ENCODE data around the gene RFXANK.
"Not testable (repeated sequence)": the region's sequence is repeated elsewhere in the genome, so short reads cannot be mapped to it uniquely, and the experiment has no call there.

RFXANK gene

DNA sequence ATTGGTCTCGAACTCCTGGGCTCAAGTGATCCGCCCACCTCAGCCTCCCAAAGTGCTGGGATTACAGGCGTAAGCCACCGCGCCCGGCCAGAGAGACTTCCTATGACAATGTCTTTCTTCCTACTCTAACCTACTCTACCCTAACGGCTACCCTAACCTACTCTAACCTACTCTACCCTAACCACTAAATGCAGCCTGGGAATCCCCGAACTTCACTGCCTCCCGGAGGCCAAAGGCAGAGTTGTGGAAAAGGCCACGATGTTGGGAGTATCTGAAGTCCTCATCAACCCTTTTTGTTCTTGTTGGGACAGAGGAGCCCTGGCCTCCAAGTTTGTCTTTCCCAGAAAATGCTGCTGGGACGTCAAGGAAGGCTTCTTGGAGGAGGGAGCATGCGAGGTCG, 12.1 kb downstream of the RFXANK start:
- intact Hi-C loops (cut with DNase I) = loop anchor here (5.0 kb wide), 1 partner anchor 118 kb away; the partner anchor contains the start of genes MAU2 and SUGP1
- no peak for DNase-seq

DNA sequence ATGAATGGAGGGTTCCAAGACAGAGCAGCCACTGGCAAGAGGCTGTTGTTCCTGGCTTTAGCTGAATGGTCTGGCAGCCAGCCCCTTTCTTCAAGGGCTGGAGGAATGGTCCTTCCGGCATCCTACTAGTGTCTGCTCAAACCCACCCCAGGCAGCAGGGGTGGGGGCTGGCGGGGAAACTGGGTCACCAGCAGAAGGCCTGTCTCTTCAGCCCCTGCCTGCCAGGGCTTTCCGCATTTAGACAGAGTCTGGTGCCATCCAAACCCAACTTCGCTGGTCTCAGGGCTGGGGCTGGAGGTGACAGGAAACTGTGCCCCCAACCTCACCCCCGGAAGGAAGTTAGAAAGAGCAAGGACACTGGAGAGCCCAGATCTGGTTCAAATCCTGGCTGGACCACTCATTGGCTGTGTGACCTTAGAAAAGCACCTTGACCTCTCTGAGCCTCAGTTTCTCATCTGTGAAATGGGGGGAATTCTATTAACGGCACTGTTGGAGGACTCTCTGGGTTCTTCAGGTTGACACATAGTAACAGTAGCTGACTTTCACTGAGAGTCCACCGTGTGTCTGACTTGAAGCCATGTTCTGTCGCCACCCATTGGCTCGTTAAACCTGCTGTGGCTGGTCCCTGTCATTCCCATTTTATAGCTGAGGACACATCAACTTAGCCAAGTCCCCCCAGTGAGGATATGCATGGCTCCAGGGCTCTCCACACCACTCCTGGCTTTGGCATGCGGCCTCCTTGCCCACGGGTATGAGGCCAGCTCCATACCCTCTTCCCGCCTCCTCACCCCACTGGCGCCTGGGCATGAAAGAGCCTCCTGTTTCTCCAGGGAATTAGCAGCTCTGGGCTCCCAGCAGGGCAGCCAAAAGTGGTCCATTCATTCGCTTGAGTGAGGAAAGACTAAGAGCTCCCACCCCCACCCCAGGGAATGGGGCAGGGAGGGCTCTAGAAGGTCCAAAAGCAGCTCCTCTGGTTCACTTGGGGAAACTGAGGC, 13.7 kb downstream of the RFXANK start:
- intact Hi-C loops (cut with DNase I) = no loop called here
- peak in 8 of 10 donors; percentile 14 to 90 (median 57) for DNase-seq

DNA sequence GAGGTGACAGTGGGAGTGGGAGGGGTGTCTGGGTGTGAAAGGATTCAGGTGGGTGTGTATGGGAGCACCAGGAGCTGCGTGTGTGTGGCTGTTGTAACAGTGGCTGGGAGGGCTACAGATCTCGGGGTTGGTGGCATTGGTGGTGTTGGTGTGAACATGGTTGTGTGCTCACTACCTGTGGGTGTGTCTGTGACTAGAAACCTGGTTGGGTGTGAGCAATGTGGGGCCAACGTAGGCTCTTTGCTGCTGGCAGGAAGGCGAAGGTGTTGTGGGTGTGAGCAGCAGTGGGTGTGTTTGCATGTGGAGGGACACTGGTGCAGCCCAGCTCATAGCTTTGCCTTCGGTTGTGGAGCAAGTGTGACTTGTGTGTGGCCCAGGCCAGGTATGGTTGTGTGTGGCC, 14.9 kb downstream of the RFXANK start:
- intact Hi-C loops (cut with DNase I) = no loop called here
- no peak for DNase-seq

DNA sequence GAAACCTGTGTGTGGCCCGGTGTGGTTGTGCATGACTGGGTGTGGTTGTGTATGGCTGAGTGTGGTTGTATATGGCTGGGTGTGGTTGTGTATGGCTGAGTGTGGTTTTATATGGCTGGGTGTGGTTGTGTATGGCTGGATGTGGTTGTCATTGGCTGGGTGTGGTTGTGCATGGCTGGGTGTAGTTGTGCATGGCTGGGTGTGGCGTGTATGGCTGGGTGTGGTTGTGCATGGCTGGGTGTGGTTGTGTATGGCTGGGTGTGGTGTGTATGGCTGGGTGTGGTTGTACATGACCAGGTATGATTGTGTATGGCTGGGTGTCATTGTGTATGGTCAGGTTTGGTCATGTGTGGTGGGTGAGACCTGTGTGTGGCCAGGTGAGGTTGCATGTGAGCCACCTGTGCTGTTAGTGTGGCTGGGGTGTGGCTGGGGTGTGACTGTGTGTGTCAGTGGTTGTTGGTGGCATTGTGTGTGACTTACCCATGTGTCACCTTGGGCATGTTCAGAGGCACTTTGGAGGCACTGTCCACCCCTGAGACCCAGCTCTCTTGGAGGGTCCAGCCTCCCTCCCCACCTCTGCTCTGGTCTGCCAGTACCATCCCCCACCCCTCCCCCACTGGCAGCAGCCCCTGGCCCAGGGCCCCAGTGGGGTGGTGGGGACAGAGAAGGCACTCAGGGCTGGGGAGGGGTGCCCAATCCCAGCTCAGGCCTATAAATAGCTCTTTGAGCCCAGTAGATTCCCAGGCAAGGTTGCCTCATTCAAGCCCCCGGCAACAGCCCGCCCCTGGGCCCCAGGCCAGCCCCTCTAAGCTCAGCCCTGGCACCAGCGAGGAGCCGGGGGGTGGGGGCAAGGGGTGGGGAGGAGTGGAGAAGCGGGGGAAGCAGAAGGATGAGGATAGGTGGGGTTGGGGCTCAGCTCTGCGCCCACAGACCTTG, 15.8 kb downstream of the RFXANK start:
- intact Hi-C loops (cut with DNase I) = no loop called here
- peak in 7 of 10 donors; percentile 12 to 84 (median 49) for DNase-seq

DNA sequence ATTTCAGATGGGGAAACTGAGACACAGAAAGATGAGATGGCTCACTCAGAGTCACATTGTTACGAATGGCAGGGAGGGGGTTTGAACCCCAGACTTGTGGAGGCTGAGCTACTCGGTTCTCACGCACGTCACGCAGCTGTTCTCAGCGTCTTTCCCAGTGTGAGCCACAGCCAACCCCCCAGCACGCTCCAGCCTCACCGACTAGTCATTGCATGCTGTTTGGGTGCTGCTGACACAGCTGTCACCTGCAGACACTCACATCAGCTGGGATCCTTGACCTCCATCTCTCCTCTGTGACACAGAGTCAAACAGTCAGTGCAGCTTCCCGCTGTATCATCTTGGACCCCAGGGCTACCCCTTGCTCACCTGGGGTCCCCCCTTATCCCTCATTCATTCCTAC, 17.3 kb downstream of the RFXANK start:
- DNase-seq = no peak
- intact Hi-C loops (cut with DNase I) = no loop called here

DNA sequence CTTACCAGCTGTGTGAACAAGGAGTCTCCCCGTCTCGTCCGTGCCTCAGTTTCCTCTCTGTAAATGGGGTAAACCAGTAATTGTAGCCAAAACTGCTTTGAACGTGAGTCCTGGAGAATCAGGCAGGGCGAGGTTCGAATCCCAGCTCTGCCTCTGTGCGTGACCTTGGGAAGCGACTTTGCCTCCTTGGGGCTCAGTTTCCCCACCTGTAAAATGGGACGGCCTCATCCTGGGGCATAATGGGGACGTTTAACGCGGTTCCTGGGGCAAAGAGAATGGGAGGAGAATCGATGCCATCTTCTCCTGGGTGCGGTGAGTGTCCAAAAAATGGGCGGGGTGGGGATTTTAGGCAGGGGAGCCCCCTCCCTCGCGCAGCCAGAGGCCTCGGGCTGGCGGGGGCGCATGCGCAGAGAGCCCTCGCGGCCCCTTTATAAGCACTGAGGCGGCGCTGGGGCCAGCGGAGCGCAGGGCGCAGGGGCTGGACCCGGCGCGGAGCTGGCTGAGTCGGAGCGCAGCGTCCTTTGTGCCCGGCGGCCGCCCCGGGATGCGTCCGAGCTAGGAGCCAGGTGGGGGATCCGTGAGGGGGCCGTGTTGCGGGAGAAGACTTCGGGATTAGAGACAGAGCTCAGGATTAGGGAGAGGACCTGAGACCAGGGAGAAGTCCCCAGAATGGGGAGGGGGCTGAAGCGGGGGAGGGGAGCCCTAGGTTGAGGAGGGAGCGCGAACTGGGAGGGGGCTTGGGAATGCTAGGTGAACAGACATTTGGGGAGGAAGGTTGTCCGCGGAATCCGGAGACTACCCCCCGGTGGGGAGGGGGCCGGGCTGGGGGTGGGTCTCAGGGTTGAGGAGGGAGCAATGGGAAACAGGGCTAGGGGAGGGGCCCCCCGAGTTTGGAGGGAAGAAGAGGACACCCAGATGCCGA, 19.7 kb downstream of the RFXANK start, which contains the start of gene NCAN:
TSS of gene NCAN (plus strand) at position 460 of the 922 bp plus-strand sequence. CDS start 4,996 bp downstream, outside the sequence.
- intact Hi-C loops (cut with DNase I) = no loop called here
- peak in 9 of 10 donors; percentile 40 to 93 (median 67) for DNase-seq

DNA sequence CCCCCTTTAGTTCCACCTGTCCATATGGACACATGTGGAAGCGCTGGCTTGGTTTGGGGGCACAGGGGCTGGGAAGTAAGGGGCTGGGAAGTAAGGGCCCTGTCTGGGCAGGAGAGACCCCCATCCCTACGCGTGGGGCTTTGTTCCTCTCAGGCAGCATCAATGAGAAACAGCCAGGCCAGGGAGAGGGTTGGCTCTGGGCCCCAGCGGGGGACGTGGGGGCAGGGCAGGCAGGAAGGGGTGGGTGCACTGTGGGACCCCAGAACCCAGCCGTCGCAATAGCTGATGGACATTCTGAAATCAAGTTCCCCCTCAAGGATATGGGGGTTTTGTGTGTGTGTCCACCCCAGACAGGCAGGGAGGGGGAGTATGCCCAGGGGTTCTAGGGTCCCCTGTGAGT, 20.9 kb downstream of the RFXANK start:
- intact Hi-C loops (cut with DNase I) = no loop called here
- no peak for DNase-seq

DNA sequence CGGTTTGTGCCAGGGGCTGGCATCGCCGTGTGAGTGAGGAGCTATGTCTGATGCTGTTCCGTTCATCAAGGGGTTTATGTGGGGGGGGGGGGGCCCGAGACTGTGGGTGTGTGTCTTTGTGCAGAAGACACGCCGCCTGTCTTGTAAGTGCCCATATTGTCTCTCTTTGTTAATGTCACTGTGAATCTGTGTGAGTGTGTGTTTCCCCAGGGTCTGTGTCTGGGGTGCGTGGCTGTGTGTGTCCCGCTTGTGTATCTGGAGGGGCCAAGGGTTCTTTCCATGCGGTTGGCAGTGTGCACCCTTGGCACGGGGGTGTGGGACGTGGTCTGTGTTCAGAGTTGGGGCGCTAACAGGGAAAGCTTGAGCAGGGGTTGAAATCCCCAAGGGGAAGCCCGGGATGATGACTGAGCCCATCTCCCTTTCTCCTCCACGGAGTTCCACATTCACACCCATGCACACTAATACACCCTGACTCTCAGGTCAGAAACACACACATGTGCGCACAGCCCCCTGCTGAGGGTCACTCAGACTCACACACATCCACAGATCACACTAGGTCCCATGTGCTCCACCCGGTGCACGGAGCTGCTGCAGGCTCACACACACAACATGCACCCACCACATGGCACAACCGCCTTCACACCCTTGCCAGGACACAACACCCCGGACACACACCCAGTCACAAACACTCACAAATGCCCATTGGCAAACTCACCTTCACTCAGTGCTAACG, 21.5 kb downstream of the RFXANK start:
- peak in 1 of 10 donors; percentile 23 for DNase-seq
- intact Hi-C loops (cut with DNase I) = no loop called here

DNA sequence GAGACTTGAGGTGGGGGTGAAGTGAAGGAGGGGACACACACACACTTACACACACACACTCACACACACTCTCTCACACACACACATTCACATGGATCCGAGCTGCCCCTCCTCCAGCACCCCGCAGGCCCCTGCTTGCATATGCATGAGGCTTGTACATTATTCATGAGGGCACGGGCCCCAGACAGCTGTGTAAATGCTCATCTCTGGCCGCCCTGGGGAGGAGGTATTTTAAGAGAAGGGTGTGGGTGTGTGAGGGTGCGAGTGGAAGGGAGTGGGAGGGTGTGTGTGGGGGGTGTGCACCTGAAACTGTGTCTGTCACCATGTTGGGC, 22.1 kb downstream of the RFXANK start:
- peak in 4 of 10 donors; percentile 27 to 88 (median 62) for DNase-seq
- intact Hi-C loops (cut with DNase I) = no loop called here

DNA sequence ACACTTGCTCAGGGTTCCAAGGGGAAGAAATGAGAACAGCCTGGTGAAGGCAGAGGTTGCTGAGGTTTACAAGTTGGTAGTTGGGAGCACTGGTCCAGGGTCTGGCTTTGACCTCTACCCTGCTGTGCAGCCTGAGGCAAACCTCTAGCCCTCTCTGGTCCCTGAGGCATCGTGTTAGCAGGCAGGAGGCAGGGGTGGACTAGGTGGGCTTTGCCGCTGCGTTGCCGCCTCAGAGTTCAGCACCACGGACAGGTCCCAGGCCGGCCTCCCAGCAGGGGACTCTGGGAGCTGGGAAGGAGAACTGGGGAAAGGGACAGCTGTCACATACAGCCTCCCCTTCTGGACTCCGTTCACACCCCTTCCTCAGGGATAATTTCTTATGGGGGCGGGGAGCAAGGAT, 22.8 kb downstream of the RFXANK start:
- DNase-seq = no peak
- intact Hi-C loops (cut with DNase I) = no loop called here

DNA sequence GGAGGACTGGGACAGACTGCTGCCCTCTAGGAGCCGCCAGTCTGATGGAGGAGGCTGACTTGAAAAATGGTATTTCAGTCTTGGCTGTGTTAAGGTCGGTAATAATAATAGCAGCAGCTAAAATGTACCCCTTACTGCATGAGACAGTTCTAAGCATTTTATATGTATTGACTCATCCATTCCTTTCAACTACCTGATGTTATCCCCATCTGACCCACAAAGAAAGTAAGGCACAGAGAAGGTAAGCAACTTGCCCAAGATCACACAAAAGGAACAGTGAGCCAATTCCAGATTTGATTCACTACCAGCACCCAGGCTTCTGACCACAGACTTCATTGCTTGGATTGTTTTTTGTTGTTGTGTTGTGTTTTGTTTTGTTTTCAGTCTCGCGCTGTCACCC, 23.7 kb downstream of the RFXANK start:
- DNase-seq = no peak
- intact Hi-C loops (cut with DNase I) = no loop called here

DNA sequence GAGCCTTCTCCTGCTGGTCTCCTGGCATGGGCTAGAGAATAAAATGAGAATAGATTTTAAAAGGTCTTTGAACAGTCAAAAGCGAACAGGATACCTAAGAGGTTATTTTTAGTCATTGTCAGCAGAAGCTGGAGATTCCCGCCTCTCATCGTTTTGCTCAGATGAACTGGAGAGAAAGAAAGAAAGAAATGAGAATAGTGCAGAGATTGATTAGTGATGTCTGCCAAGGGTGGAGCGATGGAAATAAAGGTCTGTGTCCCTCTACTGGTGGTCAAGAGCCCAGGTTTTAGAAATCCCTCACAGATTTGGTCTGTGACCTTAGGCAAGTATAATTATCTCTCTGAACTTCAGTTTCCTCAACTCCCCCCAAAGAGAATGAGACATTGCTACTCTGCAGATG, 25.0 kb downstream of the RFXANK start:
- intact Hi-C loops (cut with DNase I) = no loop called here
- DNase-seq = no peak

DNA sequence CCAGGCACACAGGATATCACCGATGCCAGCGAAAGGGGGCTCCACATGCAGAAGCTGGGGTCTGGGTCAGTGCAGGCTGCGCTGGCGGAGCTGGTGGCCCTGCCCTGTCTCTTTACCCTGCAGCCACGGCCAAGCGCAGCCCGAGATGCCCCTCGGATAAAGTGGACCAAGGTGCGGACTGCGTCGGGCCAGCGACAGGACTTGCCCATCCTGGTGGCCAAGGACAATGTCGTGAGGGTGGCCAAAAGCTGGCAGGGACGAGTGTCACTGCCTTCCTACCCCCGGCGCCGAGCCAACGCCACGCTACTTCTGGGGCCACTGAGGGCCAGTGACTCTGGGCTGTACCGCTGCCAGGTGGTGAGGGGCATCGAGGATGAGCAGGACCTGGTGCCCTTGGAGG, 26.9 kb downstream of the RFXANK start:
- intact Hi-C loops (cut with DNase I) = no loop called here
- no peak for DNase-seq

DNA sequence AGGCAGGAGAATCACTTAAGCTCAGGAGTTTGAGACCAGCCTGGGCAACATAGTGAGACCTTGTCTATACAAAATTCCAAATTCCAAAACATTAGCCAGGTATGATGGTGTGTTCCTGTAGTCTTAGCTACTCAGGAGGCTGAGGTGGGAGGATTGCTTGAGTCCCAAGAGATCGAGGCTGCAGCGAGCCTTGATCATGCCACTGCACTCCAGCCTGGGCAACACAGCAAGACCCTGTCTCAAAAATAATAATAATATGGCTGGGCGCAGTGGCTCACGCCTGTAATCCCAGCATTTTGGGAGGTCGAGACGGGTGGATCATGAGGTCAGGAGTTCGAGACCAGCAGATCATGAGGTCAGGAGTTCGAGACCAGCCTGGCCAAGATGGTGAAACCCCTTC, 28.9 kb downstream of the RFXANK start:
- DNase-seq; intact Hi-C loops (cut with DNase I): not testable (repeated sequence)

DNA sequence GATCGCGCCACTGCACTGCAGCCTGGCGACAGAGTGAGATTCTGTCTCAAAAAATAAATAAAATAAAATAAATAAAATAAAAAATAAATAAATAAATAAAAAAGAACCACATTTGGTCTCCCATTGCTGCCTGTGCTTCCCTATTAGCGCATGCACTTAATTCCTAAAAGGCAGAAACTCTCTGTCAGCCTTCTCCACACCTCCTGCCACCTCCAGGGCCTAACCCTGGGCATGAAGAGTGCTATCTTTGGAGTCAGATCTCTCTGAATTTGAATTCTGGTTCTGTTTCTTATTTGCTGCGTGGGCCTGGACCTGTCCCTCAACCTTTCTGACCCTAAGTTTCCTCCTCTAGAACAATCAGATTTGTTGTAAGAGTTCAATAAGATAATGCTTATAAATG, 31.0 kb downstream of the RFXANK start:
- no peak for DNase-seq
- intact Hi-C loops (cut with DNase I) = no loop called here

DNA sequence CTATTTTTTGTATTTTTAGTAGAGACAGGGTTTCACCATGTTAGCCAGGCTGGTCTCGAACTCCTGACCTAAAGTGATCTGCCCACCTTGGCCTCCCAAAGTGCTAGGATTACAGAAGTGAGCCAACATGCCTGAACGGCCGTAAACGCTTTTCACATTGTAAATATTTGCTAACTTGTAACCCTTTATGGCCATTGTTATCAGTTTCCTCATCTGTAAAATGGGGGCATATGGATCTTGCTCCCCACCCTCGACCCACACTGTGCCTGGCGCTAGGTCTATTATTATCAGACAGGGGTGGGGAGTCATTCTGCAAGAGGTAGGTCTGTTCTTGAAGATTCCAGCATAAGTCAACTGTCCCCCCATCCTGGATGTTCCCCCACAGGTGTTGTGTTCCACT, 31.6 kb downstream of the RFXANK start:
- intact Hi-C loops (cut with DNase I) = no loop called here
- DNase-seq = no peak

DNA sequence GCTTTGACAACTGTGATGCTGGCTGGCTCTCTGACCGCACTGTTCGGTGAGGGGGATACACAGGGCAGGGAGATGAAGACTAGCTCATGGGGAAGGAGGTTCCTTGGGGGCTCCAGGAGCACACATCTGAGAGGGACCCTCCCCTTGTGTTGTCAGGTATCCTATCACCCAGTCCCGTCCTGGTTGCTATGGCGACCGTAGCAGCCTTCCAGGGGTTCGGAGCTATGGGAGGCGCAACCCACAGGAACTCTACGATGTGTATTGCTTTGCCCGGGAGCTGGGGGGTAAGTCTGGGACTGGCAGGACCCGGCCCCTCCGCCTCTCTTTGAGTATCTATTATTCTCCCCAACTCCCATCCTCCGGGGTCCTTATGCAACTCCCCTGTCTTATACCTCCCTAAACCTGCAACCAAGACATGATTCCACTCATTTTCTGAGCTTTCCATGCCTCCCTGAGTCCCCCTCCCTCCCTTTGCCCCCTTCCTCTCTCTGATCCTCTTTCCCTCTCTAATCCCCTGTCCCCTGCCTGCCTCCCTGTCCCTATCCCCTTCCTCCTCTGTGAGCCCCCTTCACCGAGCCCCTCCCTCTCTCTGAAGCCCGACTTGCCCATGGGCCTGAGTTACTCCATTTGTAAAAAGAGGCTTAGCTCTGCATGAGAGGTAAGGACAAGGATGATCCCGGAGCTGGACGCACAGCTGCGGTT, 32.2 kb downstream of the RFXANK start:
- DNase-seq = no peak

DNA sequence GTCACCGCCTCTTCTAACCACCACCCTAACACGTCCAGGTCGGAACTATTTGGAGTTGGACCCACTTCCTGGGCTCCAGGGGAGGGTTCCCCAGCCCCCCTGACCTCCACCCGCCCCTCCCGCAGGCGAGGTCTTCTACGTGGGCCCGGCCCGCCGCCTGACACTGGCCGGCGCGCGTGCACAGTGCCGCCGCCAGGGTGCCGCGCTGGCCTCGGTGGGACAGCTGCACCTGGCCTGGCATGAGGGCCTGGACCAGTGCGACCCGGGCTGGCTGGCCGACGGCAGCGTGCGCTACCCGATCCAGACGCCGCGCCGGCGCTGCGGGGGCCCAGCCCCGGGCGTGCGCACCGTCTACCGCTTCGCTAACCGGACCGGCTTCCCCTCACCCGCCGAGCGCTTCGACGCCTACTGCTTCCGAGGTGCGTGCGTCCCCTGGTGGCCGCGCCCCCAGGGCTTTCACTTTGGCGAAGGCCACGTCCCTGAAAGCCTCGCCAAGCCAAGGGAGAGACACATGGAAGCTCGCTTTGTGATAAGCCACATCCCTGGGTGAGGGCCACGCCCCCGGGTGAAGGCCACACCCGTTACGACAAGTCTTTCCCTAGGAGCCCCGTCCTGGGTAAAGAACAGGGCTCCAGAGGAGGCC, 32.9 kb downstream of the RFXANK start:
- intact Hi-C loops (cut with DNase I) = no loop called here
- peak in 1 of 10 donors; percentile 85 for DNase-seq

More for the DNA sequence above, 32.2 kb downstream of the RFXANK start:
- intact Hi-C loops (cut with DNase I) = no loop called here

Measured in posterior cingulate gyrus (tissue), 11 donors.